Endodermal cell (in vitro differentiated cells): Measurements from ENCODE around the gene ITGA6. TPM values are rescaled to one million over a fixed set of nuclear protein-coding genes. Genes with fewer than 3 reads are reported as not detected.

ENCODE experiments used
- DNase-seq: peaks from one replicate; pipeline ENCODE4 v3.0.0-alpha.2; 2017
- H3K27ac ChIP-seq: 2 replicates; pipeline ENCODE4 v1.5.1; 2013; ENCODE audit warnings: mild to moderate bottlenecking, low read depth, low read length, moderate library complexity
- H3K27me3 ChIP-seq: 2 replicates; pipeline ENCODE4 v1.6.1; 2013; ENCODE audit warnings: mild to moderate bottlenecking, low read length, moderate library complexity; ENCODE audit not compliant: insufficient read depth, control insufficient read depth, poor library complexity, severe bottlenecking
- H3K36me3 ChIP-seq: 2 replicates; pipeline ENCODE4 v1.7.0; 2013; ENCODE audit warnings: mild to moderate bottlenecking, low read length, moderate library complexity; ENCODE audit not compliant: control insufficient read depth, insufficient read depth
- H3K4me1 ChIP-seq: one replicate; pipeline ENCODE4 v1.7.0; 2013; ENCODE audit warnings: low read length; ENCODE audit not compliant: control insufficient read depth, insufficient read depth
- H3K4me3 ChIP-seq: 2 replicates; pipeline ENCODE4 v1.5.1; 2013; ENCODE audit warnings: mild to moderate bottlenecking, low read length, moderate library complexity
- H3K9ac ChIP-seq: 2 replicates; pipeline ENCODE4 v1.6.1; 2013; ENCODE audit warnings: mild to moderate bottlenecking, low read length, moderate library complexity; ENCODE audit not compliant: poor library complexity, severe bottlenecking; ENCODE audit errors: extremely low read depth
- H3K9me3 ChIP-seq: 2 replicates; pipeline ENCODE4 v1.6.1; 2013; ENCODE audit warnings: mild to moderate bottlenecking, low read length, moderate library complexity; ENCODE audit not compliant: control insufficient read depth
- H3K27ac Mint-ChIP-seq: 2 replicates; pipeline ENCODE4 v1.8.0; 2020; ENCODE audit warnings: mixed read lengths
- H3K27me3 Mint-ChIP-seq: 2 replicates; pipeline ENCODE4 v1.8.0; 2021; ENCODE audit warnings: mild to moderate bottlenecking, mixed read lengths; ENCODE audit not compliant: insufficient read depth
- H3K36me3 Mint-ChIP-seq: 2 replicates; pipeline ENCODE4 v1.8.0; 2020; ENCODE audit warnings: low read depth, mixed read lengths
- H3K4me1 Mint-ChIP-seq: 2 replicates; pipeline ENCODE4 v1.8.0; 2020; ENCODE audit warnings: mixed read lengths
- H3K4me3 Mint-ChIP-seq: 2 replicates; pipeline ENCODE4 v1.8.0; 2020; ENCODE audit warnings: mild to moderate bottlenecking, moderate library complexity, mixed read lengths
- H3K9me3 Mint-ChIP-seq: 2 replicates; pipeline ENCODE4 v1.8.0; 2020; ENCODE audit warnings: mild to moderate bottlenecking, mixed read lengths
- CTCF ChIP-seq: fragments of 200-600 bp; sonication (generic); conservative IDR thresholded peaks from 2 replicates; pipeline ENCODE4 v1.5.0; 2021; ENCODE audit warnings: antibody characterized with exemption, mild to moderate bottlenecking
- WGBS, 2 experiments: methylation state at CpG; one replicate each; pipeline versions ENCODE4 v1.1.5 to v1.1.7; 2013; ENCODE audit warnings: missing lambda C conversion rate in 2 of 2, mixed read lengths in 1 of 2; ENCODE audit not compliant: insufficient coverage in 1 of 2, insufficient read length in 1 of 2; 5-methylcytosine and 5-hydroxymethylcytosine counted together
- total RNA-seq, 2 donors: library from RNA; stranded (reverse); fragmentation: NEBNext Ultra II Directional in 1 of 2; extraction: Animal tissue kit (Norgen Biotek cat#: 25700) in 1 of 2; gene quantifications; 2 replicates in 1 of 2; 3 replicates in 1 of 2; pipeline ENCODE4 v1.2.1, GENCODE V29; 2021

ITGA6 gene
- total RNA-seq, 2 donors from 2014 or later, result 35.8 to 45.7 TPM

- H3K27me3 ChIP-seq, result no peaks in the 10 kb centered on the region
- Mint-ChIP-seq H3K36me3 (no peaks in the 10 kb centered on the region), H3K4me3 (no peak overlapping the region), H3K4me1 (peaks cover 5% of the 10 kb centered on the region), H3K9me3 (no peaks in the 10 kb centered on the region), H3K27me3 (peaks cover 38% of the 10 kb centered on the region), H3K27ac (no peak overlapping the region)
- H3K27ac ChIP-seq, result no peak overlapping the region
- WGBS, 2 experiments, result 89% methylated on average over 1 of the region's 1 CpG; no CpG with 5 or more reads in 1 of the 2 experiments
- no peak for DNase-seq
- no peak overlapping the region for H3K9ac ChIP-seq
- H3K36me3 ChIP-seq, result no peaks in the 10 kb centered on the region
- H3K4me3 ChIP-seq, result no peak overlapping the region
- H3K9me3 ChIP-seq, result no peaks in the 10 kb centered on the region
- H3K4me1 ChIP-seq, result no peaks in the 10 kb centered on the region
- TF ChIP-seq CTCF, result no peak
Observed at GRCh38 chr2:172394002-172394401, 33.4 kb upstream of the ITGA6 start.

- Histone ChIP-seq H3K4me1 (no peaks in the 10 kb centered on the region), H3K36me3 (no peaks in the 10 kb centered on the region), H3K27me3 (no peaks in the 10 kb centered on the region), H3K4me3 (no peak overlapping the region), H3K9ac (no peak overlapping the region), H3K9me3 (no peaks in the 10 kb centered on the region), H3K27ac (no peak overlapping the region)
- Mint-ChIP-seq H3K4me3 (no peak overlapping the region), H3K4me1 (peaks cover 5% of the 10 kb centered on the region), H3K27ac (no peak overlapping the region), H3K36me3 (no peaks in the 10 kb centered on the region), H3K27me3 (peaks cover 41% of the 10 kb centered on the region), H3K9me3 (no peaks in the 10 kb centered on the region)
- no peak for TF ChIP-seq CTCF
- WGBS, 2 experiments, result 83 to 90% methylated on average over 2 to 3 of the region's 3 CpGs
- no peak for DNase-seq
Observed at GRCh38 chr2:172395503-172395902, 31.9 kb upstream of the ITGA6 start.

GRCh38 chr2:172397148-172397834 is 30.1 kb upstream of the ITGA6 start:
- Mint-ChIP-seq H3K4me1 (no peaks in the 10 kb centered on the region), H3K4me3 (no peak overlapping the region), H3K27ac (no peak overlapping the region), H3K27me3 (peaks cover 41% of the 10 kb centered on the region), H3K36me3 (no peaks in the 10 kb centered on the region), H3K9me3 (no peaks in the 10 kb centered on the region)
- Histone ChIP-seq H3K27ac (no peak overlapping the region), H3K4me1 (no peaks in the 10 kb centered on the region), H3K9ac (no peak overlapping the region), H3K36me3 (no peaks in the 10 kb centered on the region), H3K9me3 (no peaks in the 10 kb centered on the region), H3K4me3 (no peak overlapping the region), H3K27me3 (no peaks in the 10 kb centered on the region)
- no peak for DNase-seq
- no peak for TF ChIP-seq CTCF
- 73 to 74% methylated on average over 6 of the region's 6 CpGs for WGBS, 2 experiments
